Thyroid gland (tissue), 4 donors: ENCODE results near the gene CASP10. TPM values are rescaled to one million over a fixed set of nuclear protein-coding genes. Genes with fewer than 3 reads are reported as not detected.

ENCODE experiments used
- DNase-seq, 2 donors: peaks; one replicate each; pipeline ENCODE4 v3.0.0-alpha.2; 2019
- H3K27ac ChIP-seq, 3 donors: fragments of 200-600 bp; sonication (generic); 1 replicate in 2 of 3; 2 replicates in 1 of 3; pipeline ENCODE4 v1.5.1; 2016 to 2019; ENCODE audit warnings: mild to moderate bottlenecking in 1 of 3, moderate library complexity in 1 of 3
- H3K27me3 ChIP-seq: fragments of 200-600 bp; sonication (generic); one replicate; pipeline ENCODE4 v1.5.1; 2019
- H3K36me3 ChIP-seq, 2 donors: fragments of 200-600 bp; sonication (generic); one replicate each; pipeline ENCODE4 v1.5.1; 2016 to 2019
- H3K4me1 ChIP-seq, 2 donors: fragments of 200-600 bp; sonication (generic); one replicate each; pipeline ENCODE4 v1.5.1; 2017 to 2019
- H3K4me3 ChIP-seq, 3 donors: fragments of 200-600 bp; sonication (generic); replicated peaks in 1 of 3; 1 replicate in 2 of 3; 2 replicates in 1 of 3; pipeline ENCODE4 v1.5.1; 2016; ENCODE audit warnings: mild to moderate bottlenecking in 1 of 3
- H3K9me3 ChIP-seq: fragments of 200-600 bp; sonication (generic); one replicate; pipeline ENCODE4 v1.5.1; 2017
- CTCF ChIP-seq, 6 experiments: fragments of 200-600 bp in 3 of 6; fragments of 450-650 bp in 3 of 6; sonication (generic) in 3 of 6; IDR thresholded peaks; one replicate each; pipeline ENCODE4 v1.5.1; 2016 to 2019; ENCODE audit warnings: antibody characterized with exemption in 6 of 6, mild to moderate bottlenecking in 2 of 6, inconsistent platforms in 1 of 6, moderate library complexity in 1 of 6
- POLR2A ChIP-seq, 2 donors: fragments of 450-650 bp; IDR thresholded peaks; one replicate each; pipeline ENCODE4 v1.6.1; 2017; ENCODE audit warnings: antibody characterized with exemption in 2 of 2, mild to moderate bottlenecking in 2 of 2, moderate library complexity in 1 of 2
- WGBS, 2 donors: methylation state at CpG; one replicate each; pipeline ENCODE4 v1.1.5; 2017; 5-methylcytosine and 5-hydroxymethylcytosine counted together
- intact Hi-C: fragments of 100-400 bp; cut with DNase I; formaldehyde crosslinking; loops from one replicate; pipeline ENCODE4 v1.15.1; 2023
- total RNA-seq, 4 donors: library from RNA; depleted of rRNA; stranded (reverse); fragments of >200 nt; gene quantifications; one replicate each; pipeline ENCODE4 v1.2.3, GENCODE V29; 2016

The CASP10 gene
- total RNA-seq, 4 donors from 2014 or later, result 12.4 to 23.0 (median 20.0) TPM

- Histone ChIP-seq H3K36me3 (peaks cover 41 to 44% of the 10 kb centered on the region in 2 donors), H3K9me3 (no peaks in the 10 kb centered on the region), H3K27me3 (no peaks in the 10 kb centered on the region), H3K4me1 (peaks cover 30 to 51% of the 10 kb centered on the region in 2 donors), H3K27ac (peak overlapping the region; percentile 33 to 88 (median 83)), H3K4me3 (no peak overlapping the region)
- TF ChIP-seq POLR2A (IDR thresholded peaks at IDR 0.05) (no peak), CTCF (IDR thresholded peaks at IDR 0.05) (no peak)
- intact Hi-C loops, result no loop called here
- 64 to 65% methylated on average over 1 of the region's 1 CpG for WGBS, 2 donors
- DNase-seq, result peak; percentile 39 to 51
Measured at GRCh38 chr2:201152517-201152916, 30.4 kb upstream of the CASP10 start.

GRCh38 chr2:201152999-201153815 lies 29.7 kb upstream of the CASP10 start:
- no peaks in the 10 kb centered on the region for H3K27me3 ChIP-seq
- no peaks in the 10 kb centered on the region for H3K9me3 ChIP-seq
- DNase-seq, result no peak
- 94 to 96% methylated on average over 6 of the region's 6 CpGs for WGBS, 2 donors
- intact Hi-C loops, result no loop called here
- peak overlapping the region in 2 of 3 donors; percentile 83 to 88 for H3K27ac ChIP-seq
- H3K36me3 ChIP-seq, result peaks cover 41 to 50% of the 10 kb centered on the region in 2 donors
- H3K4me3 ChIP-seq, result no peak overlapping the region
- TF ChIP-seq POLR2A (IDR thresholded peaks at IDR 0.05), result no peak
- no peak for TF ChIP-seq CTCF (IDR thresholded peaks at IDR 0.05)
- H3K4me1 ChIP-seq, result peaks cover 35 to 57% of the 10 kb centered on the region in 2 donors

GRCh38 chr2:201154615-201155399 lies 28.1 kb upstream of the CASP10 start:
- Histone ChIP-seq H3K4me3 (no peak overlapping the region), H3K27ac (peak overlapping the region in 1 of 3 donors; percentile 29), H3K36me3 (peaks cover 45 to 53% of the 10 kb centered on the region in 2 donors), H3K27me3 (no peaks in the 10 kb centered on the region), H3K9me3 (no peaks in the 10 kb centered on the region), H3K4me1 (peaks cover 22 to 45% of the 10 kb centered on the region in 2 donors)
- DNase-seq, result no peak
- intact Hi-C loops, result loop anchor here (5.0 kb wide), 1 partner anchor 38 kb away; the partner anchor contains the start of gene CFLAR
- TF ChIP-seq POLR2A (IDR thresholded peaks at IDR 0.05), result no peak
- WGBS, 2 donors, result 88 to 97% methylated on average over 9 of the region's 9 CpGs

GRCh38 chr2:201156036-201156435 lies 26.9 kb upstream of the CASP10 start:
- TF ChIP-seq CTCF (IDR thresholded peaks at IDR 0.05) (no peak), POLR2A (IDR thresholded peaks at IDR 0.05) (no peak)
- Histone ChIP-seq H3K4me3 (no peak overlapping the region), H3K4me1 (peaks cover 21 to 35% of the 10 kb centered on the region in 2 donors), H3K36me3 (peaks cover 46 to 58% of the 10 kb centered on the region in 2 donors), H3K27ac (no peak overlapping the region), H3K9me3 (no peaks in the 10 kb centered on the region), H3K27me3 (no peaks in the 10 kb centered on the region)
- 91 to 92% methylated on average over 6 of the region's 6 CpGs for WGBS, 2 donors
- no peak for DNase-seq
- intact Hi-C loops, result loop anchor here (5.0 kb wide), 1 partner anchor 39 kb away; the partner anchor contains the start of gene CFLAR

GRCh38 chr2:201156640-201157039 lies 26.3 kb upstream of the CASP10 start:
- intact Hi-C loops, result loop anchor here (5.0 kb wide), 1 partner anchor 39 kb away; the partner anchor contains the start of gene CFLAR
- DNase-seq, result no peak
- Histone ChIP-seq H3K27ac (peak overlapping the region in 1 of 3 donors; percentile 70), H3K27me3 (no peaks in the 10 kb centered on the region), H3K4me1 (peaks cover 17 to 29% of the 10 kb centered on the region in 2 donors), H3K9me3 (no peaks in the 10 kb centered on the region), H3K4me3 (no peak overlapping the region), H3K36me3 (peaks cover 50 to 62% of the 10 kb centered on the region in 2 donors)
- TF ChIP-seq POLR2A (IDR thresholded peaks at IDR 0.05), result no peak
- no peak for TF ChIP-seq CTCF (IDR thresholded peaks at IDR 0.05)
- WGBS, 2 donors, result 47 to 92% methylated on average over 1 of the region's 1 CpG
